SJSA1 (cell line): Measurements from ENCODE around the gene RAB26. TPM values are rescaled to one million over a fixed set of nuclear protein-coding genes. Genes with fewer than 3 reads are reported as not detected.

Experiments
- DNase-seq, 2 experiments: peaks; one replicate each; pipeline ENCODE4 v3.0.0-alpha.2; 2015 to 2020; ENCODE audit warnings: low spot score in 2 of 2, low read depth in 1 of 2
- H3K27ac ChIP-seq: fragments of 250-450 bp; sonication (Bioruptor Pico); 2 replicates; pipeline ENCODE4 v1.5.1; 2020; ENCODE audit warnings: mild to moderate bottlenecking, moderate library complexity
- H3K27me3 ChIP-seq: fragments of 250-450 bp; sonication (Bioruptor Pico); replicated peaks from 2 replicates; pipeline ENCODE4 v1.5.1; 2020; ENCODE audit warnings: mild to moderate bottlenecking, moderate library complexity
- H3K36me3 ChIP-seq: fragments of 250-450 bp; sonication (Bioruptor Pico); 2 replicates; pipeline ENCODE4 v1.5.1; 2020; ENCODE audit warnings: mild to moderate bottlenecking
- H3K4me1 ChIP-seq: fragments of 250-450 bp; sonication (Bioruptor Pico); replicated peaks from 2 replicates; pipeline ENCODE4 v1.6.1; 2021; ENCODE audit warnings: mild to moderate bottlenecking
- H3K4me3 ChIP-seq: fragments of 250-450 bp; sonication (Bioruptor Pico); 2 replicates; pipeline ENCODE4 v1.5.1; 2020; ENCODE audit warnings: mild to moderate bottlenecking
- H3K9me3 ChIP-seq: fragments of 250-450 bp; sonication (Bioruptor Pico); replicated peaks from 2 replicates; pipeline ENCODE4 v1.5.1; 2020; ENCODE audit warnings: mild to moderate bottlenecking
- total RNA-seq: library from RNA; depleted of rRNA; stranded (reverse); fragments of >200 nt; shearing (Covaris generic); gene quantifications from 2 replicates; pipeline ENCODE4 v1.2.3, GENCODE V29; 2014

RAB26 gene
- total RNA-seq, 1 experiment from 2014 or later, result 0.16 TPM

DNA sequence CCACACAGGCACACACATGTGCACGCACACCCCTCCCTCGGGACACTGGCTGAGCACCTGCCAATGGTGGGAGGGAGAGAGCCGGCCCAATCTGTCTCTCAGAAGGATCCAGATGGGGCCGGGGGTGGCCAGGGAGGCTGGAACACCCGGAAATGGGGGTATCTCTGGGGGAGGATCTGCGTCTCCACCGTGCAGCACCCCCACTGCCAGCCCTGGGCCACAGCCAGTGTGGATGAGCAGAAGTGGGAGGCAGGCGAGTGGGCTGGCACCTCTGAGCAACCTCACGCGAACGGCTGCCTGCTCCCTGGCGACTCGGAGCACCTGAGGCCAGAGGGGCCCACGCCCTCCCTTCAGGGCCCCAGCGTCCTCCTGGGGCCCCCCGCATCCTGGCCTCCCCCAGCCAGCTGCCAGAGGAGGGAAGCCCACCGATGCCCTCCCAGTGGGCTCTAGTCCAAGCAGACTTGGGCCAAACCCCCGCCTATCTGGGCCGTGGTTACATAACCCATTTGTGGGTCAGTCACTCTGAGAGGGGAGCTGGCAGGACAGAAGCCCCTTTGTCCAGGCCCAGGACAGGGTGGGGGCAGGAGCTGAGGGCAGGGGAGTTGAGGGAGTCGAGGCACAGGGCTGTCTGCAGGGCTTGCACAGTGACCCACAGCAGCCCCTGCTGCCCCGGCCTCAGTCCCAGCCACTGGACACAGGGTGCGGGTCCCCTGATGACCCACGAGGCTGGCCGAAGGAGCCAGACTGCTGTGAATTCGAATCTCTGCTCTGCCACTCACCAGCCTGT lies 42.4 kb downstream of the RAB26 start:
- no peak for DNase-seq
- H3K36me3 ChIP-seq, result no peaks in the 10 kb centered on the region
- H3K27me3 ChIP-seq, result peaks cover 21% of the 10 kb centered on the region
- no peak overlapping the region for H3K4me3 ChIP-seq
- H3K27ac ChIP-seq, result no peak overlapping the region
- H3K9me3 ChIP-seq, result no peaks in the 10 kb centered on the region
- 0 out of 2 replicates have a peak, but pooled peaks cover 4% of the 10 kb centered on the region for H3K4me1 ChIP-seq

GRCh38 chr16:2191446-2191706 lies 43.0 kb downstream of the RAB26 start:
- DNase-seq, result no peak
- Histone ChIP-seq H3K27ac (no peak overlapping the region), H3K27me3 (peaks cover 24% of the 10 kb centered on the region), H3K9me3 (no peaks in the 10 kb centered on the region), H3K36me3 (no peaks in the 10 kb centered on the region), H3K4me3 (no peak overlapping the region), H3K4me1 (0 out of 2 replicates have a peak, but pooled peaks cover 5% of the 10 kb centered on the region)

GRCh38 chr16:2194166-2194834 lies 45.9 kb downstream of the RAB26 start:
- Histone ChIP-seq H3K9me3 (no peaks in the 10 kb centered on the region), H3K36me3 (no peaks in the 10 kb centered on the region), H3K4me3 (no peak overlapping the region), H3K4me1 (0 out of 2 replicates have a peak, but pooled peaks cover 5% of the 10 kb centered on the region), H3K27ac (no peak overlapping the region), H3K27me3 (peaks cover 51% of the 10 kb centered on the region)
- no peak for DNase-seq

DNA sequence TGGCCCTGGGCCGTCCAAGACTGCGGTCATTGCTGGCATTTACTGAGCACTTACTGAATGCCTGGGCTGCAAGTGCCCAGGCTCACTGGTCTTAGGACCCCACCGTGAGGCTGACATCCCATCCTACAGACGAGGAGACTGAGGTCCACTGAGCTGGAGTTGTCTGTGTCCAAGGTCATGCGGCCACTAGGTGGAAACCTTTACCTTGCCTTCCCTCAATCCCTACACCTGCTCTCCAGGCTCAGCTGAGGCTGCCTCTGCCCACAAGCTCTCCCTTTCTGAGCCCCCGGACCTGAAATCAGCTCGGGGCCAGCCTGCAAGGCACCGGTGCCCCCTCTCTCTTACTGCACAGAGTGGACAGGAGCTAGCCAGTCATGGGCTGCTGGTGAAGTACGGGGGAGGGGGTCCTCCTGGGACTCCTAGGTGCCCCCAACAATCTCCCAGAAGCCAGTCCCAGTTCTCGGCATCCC lies 46.5 kb downstream of the RAB26 start:
- no peak for DNase-seq
- Histone ChIP-seq H3K4me3 (no peak overlapping the region), H3K27ac (no peak overlapping the region), H3K36me3 (no peaks in the 10 kb centered on the region), H3K4me1 (0 out of 2 replicates have a peak, but pooled peaks cover 5% of the 10 kb centered on the region), H3K9me3 (no peaks in the 10 kb centered on the region), H3K27me3 (peaks cover 57% of the 10 kb centered on the region)

DNA sequence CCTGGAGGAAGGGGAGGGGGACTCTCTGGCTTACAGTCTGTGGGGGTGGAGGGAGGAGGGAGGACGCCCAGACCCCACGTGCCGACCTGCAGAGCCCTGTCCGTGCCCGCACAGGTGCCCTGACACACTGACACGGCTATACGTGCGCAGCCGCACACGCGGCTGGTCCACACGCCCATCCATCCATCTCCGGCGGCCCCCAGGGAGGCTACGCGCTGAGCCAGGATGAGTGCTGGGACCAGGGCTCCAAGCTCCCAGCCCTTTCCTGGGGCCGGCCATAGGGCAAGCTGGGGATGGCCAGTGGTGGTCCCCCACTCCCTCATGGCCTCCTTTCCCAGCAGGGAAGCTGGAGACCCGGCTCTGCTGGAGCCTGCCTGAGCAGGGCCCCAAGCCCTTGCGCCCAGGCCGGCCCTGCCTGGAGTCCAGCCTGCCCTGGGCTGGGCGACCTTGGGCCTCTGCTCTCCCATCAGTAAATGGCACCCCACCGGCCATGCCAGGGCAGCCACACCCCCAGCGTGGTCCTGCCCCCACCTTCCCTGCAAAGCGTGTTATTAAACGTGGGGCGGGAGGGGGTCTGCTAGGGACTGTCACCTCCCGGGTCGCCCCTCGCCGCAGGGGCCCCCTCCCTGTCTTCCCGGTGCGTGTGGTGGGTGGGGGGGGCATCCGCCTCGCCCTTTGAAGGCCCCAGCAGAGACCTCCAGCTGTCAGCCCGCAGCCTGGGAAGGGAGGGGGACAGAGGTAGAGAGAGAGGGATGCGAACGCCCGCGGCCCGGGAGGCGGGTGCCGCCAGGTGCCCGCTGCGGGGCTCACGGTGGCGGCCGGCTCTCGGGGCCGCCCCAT lies 47.1 kb downstream of the RAB26 start:
- Histone ChIP-seq H3K4me1 (0 out of 2 replicates have a peak, but pooled peaks cover 5% of the 10 kb centered on the region), H3K4me3 (no peak overlapping the region), H3K27me3 (peaks cover 57% of the 10 kb centered on the region), H3K9me3 (no peaks in the 10 kb centered on the region), H3K27ac (no peak overlapping the region), H3K36me3 (no peaks in the 10 kb centered on the region)
- no peak for DNase-seq

- no peaks in the 10 kb centered on the region for H3K36me3 ChIP-seq
- H3K4me1 ChIP-seq, result 0 out of 2 replicates have a peak, but pooled peaks cover 5% of the 10 kb centered on the region
- DNase-seq, result no peak
- H3K9me3 ChIP-seq, result no peaks in the 10 kb centered on the region
- peaks cover 57% of the 10 kb centered on the region for H3K27me3 ChIP-seq
- H3K27ac ChIP-seq, result no peak within 1 kb of the TSS
- no peak within 1 kb of the TSS for H3K4me3 ChIP-seq
Measured at GRCh38 chr16:2196162-2196980, 47.9 kb downstream of the RAB26 start, which contains the start of gene CASKIN1. CASKIN1 (minus strand) TSS chr16:2196605; CDS start chr16:2196432, 173 bp downstream.

DNA sequence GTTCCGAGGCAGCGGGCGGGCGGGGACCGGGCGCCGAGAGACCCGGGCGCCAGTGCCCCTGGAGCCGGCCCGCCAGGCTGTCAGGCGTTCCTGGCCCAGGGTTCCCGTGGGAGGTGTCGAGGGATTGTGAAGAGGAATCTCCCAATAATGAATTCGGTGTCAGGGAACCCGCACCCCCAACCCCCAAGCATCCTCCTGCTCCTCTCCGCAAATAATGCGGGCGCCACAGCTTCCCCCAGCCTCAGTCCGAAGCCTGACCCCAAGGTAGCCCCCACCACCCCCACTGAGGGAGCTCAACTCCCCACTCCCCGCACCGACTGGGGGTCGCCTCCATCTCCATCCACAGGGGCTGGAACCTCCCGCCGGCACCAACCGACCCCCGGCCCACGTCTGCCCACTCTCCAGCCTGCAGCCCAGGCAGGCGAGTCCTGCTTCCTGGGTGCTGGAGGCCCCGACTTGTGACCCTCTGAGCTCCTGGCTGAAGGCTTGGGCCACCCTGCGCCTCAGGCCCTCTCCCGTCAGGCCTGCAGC lies 48.6 kb downstream of the RAB26 start:
- 0 out of 2 replicates have a peak, but pooled peaks cover 5% of the 10 kb centered on the region for H3K4me1 ChIP-seq
- H3K36me3 ChIP-seq, result no peaks in the 10 kb centered on the region
- no peak overlapping the region for H3K27ac ChIP-seq
- no peaks in the 10 kb centered on the region for H3K9me3 ChIP-seq
- H3K4me3 ChIP-seq, result no peak overlapping the region
- peaks cover 57% of the 10 kb centered on the region for H3K27me3 ChIP-seq
- no peak for DNase-seq

- H3K27me3 ChIP-seq, result peaks cover 57% of the 10 kb centered on the region
- no peak overlapping the region for H3K27ac ChIP-seq
- no peak overlapping the region for H3K4me3 ChIP-seq
- no peaks in the 10 kb centered on the region for H3K9me3 ChIP-seq
- no peak for DNase-seq
- no peaks in the 10 kb centered on the region for H3K36me3 ChIP-seq
- H3K4me1 ChIP-seq, result 0 out of 2 replicates have a peak, but pooled peaks cover 5% of the 10 kb centered on the region
Measured at GRCh38 chr16:2197765-2198164, 49.3 kb downstream of the RAB26 start.

GRCh38 chr16:2198283-2198682 lies 49.9 kb downstream of the RAB26 start:
- Histone ChIP-seq H3K9me3 (no peaks in the 10 kb centered on the region), H3K27ac (no peak overlapping the region), H3K36me3 (no peaks in the 10 kb centered on the region), H3K4me1 (0 out of 2 replicates have a peak, but pooled peaks cover 5% of the 10 kb centered on the region), H3K4me3 (no peak overlapping the region), H3K27me3 (peaks cover 57% of the 10 kb centered on the region)
- DNase-seq, result no peak

DNA sequence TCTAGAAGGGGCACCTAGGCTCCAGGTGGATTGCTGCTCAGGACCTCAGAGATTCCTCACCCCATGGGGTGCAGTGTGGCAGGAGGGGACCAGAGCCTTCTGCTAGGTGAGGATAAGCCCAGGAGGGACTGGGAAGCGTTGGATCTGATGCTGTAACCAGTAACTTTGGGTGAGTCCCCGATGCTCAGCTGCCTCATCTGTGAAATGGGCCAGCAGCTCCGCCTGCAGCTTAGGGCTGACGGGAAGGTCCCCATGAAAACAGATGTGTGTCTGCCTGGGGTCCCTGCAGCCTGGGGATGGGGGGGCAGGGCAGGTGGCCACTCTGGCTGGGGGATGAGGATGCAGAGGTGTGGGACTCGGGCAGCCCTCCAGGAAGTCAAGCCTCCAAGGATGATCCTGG lies 50.7 kb downstream of the RAB26 start:
- no peak for DNase-seq
- Histone ChIP-seq H3K4me3 (no peak overlapping the region), H3K9me3 (no peaks in the 10 kb centered on the region), H3K27me3 (peaks cover 54% of the 10 kb centered on the region), H3K4me1 (0 out of 2 replicates have a peak, but pooled peaks cover 5% of the 10 kb centered on the region), H3K27ac (no peak overlapping the region), H3K36me3 (no peaks in the 10 kb centered on the region)

- Histone ChIP-seq H3K9me3 (no peaks in the 10 kb centered on the region), H3K4me3 (no peak overlapping the region), H3K4me1 (peaks cover 7% of the 10 kb centered on the region), H3K27me3 (peaks cover 48% of the 10 kb centered on the region), H3K27ac (no peak overlapping the region), H3K36me3 (no peaks in the 10 kb centered on the region)
- no peak for DNase-seq
Measured at GRCh38 chr16:2199621-2200139, 51.3 kb downstream of the RAB26 start.

DNA sequence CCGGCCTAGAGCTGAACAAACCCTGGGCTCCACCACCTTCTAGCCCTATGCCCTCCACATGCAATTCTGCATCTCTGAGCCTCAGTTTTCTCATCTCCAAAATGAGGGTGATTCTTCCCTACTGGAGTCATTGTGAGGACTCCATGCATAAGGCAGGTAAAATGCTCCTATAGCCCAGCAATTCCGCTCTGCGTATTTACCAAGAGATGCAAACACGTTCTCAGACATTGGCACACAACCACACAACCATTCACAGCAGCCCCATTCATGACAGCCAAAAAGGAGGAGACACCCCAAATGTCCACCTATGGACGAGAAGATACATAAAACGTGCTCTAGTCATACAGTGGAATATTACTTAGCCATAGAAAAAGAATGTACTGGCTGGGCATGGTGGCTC lies 51.9 kb downstream of the RAB26 start:
- peaks cover 11% of the 10 kb centered on the region for H3K4me1 ChIP-seq
- H3K4me3 ChIP-seq, result no peak overlapping the region
- H3K36me3 ChIP-seq, result 0 out of 2 replicates have a peak, but pooled peaks cover under 1% of the 10 kb centered on the region
- DNase-seq, result no peak
- peaks cover 42% of the 10 kb centered on the region for H3K27me3 ChIP-seq
- no peaks in the 10 kb centered on the region for H3K9me3 ChIP-seq
- H3K27ac ChIP-seq, result no peak overlapping the region
